Measurements from ENCODE around the gene AGBL1.
A peak's percentile ranks its signal among the peaks of the same experiment; 100 is the strongest.

AGBL1 gene

GRCh38 chr15:86205096-86205495 lies 125.4 kb downstream of the AGBL1 start:
- TF ChIP-seq, protein P1, sequence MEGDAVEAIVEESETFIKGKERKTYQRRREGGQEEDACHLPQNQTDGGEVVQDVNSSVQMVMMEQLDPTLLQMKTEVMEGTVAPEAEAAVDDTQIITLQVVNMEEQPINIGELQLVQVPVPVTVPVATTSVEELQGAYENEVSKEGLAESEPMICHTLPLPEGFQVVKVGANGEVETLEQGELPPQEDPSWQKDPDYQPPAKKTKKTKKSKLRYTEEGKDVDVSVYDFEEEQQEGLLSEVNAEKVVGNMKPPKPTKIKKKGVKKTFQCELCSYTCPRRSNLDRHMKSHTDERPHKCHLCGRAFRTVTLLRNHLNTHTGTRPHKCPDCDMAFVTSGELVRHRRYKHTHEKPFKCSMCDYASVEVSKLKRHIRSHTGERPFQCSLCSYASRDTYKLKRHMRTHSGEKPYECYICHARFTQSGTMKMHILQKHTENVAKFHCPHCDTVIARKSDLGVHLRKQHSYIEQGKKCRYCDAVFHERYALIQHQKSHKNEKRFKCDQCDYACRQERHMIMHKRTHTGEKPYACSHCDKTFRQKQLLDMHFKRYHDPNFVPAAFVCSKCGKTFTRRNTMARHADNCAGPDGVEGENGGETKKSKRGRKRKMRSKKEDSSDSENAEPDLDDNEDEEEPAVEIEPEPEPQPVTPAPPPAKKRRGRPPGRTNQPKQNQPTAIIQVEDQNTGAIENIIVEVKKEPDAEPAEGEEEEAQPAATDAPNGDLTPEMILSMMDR (IDR thresholded peaks at IDR 0.05; ENCODE audit: low read depth, low read length), result no peak
- no peak overlapping the region for H3K4me3 ChIP-seq (ENCODE audit: low read depth, low read length)

- TF ChIP-seq, protein P1 (IDR thresholded peaks at IDR 0.05; ENCODE audit: low read depth, low read length), result no peak
Measured at GRCh38 chr15:86213420-86213819, 133.7 kb downstream of the AGBL1 start.

GRCh38 chr15:86213888-86214287 lies 134.2 kb downstream of the AGBL1 start:
- no peak overlapping the region for H3K4me3 ChIP-seq (ENCODE audit: low read depth, low read length)
- TF ChIP-seq, protein P1 (IDR thresholded peaks at IDR 0.05; ENCODE audit: low read depth, low read length), result no peak

More at GRCh38 chr15:86213420-86213819, 133.7 kb downstream of the AGBL1 start:
- H3K4me3 ChIP-seq (ENCODE audit: low read depth, low read length), result no peak overlapping the region

- TF ChIP-seq, protein P1 (IDR thresholded peaks at IDR 0.05; ENCODE audit: low read depth, low read length), result no peak
- H3K4me3 ChIP-seq (ENCODE audit: low read depth, low read length), result no peak overlapping the region
Measured at GRCh38 chr15:86221119-86221518, 141.4 kb downstream of the AGBL1 start.

DNA sequence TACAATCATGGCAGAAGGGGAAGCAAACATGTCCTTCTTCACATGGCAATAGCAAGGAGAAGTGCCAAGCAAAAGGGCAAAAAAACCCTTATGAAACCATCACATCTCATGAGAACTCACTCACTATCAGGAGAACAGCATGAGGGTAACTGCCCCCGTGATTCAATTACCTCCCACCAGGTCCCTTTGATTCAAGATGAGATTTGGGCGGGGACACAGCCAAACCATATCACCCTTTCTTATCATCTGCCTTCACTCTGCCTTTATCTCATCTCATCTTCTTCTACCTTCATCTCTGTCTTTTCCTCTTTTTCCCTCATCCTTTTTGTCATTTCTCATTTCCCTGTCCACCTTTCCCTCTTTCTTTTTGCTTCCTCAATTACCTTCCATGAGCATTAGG lies 149.6 kb downstream of the AGBL1 start:
- TF ChIP-seq, protein P1 (IDR thresholded peaks at IDR 0.05; ENCODE audit: low read depth, low read length), result no peak
- no peak overlapping the region for H3K4me3 ChIP-seq (ENCODE audit: low read depth, low read length)

DNA sequence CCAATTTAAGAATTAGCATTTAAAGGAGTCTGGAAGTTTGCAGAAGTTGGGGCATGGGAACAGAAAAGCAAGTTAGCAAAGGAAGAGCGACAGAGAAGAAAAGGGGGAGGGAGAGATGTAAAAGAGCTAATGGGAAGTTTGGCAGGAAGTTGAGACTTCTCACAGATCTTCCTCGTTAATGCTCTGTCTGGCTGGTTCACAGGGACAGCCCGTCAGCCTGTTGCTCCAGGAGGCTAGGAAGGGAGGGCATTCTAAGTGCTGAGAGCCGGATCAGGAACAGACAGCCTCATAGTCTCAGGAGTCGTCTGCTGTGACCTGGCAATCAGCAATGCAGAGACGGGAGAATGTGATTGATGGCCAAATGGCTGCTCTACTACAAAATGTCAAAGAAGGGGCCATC lies 150.3 kb downstream of the AGBL1 start:
- TF ChIP-seq, protein P1 (IDR thresholded peaks at IDR 0.05; ENCODE audit: low read depth, low read length), result no peak

DNA sequence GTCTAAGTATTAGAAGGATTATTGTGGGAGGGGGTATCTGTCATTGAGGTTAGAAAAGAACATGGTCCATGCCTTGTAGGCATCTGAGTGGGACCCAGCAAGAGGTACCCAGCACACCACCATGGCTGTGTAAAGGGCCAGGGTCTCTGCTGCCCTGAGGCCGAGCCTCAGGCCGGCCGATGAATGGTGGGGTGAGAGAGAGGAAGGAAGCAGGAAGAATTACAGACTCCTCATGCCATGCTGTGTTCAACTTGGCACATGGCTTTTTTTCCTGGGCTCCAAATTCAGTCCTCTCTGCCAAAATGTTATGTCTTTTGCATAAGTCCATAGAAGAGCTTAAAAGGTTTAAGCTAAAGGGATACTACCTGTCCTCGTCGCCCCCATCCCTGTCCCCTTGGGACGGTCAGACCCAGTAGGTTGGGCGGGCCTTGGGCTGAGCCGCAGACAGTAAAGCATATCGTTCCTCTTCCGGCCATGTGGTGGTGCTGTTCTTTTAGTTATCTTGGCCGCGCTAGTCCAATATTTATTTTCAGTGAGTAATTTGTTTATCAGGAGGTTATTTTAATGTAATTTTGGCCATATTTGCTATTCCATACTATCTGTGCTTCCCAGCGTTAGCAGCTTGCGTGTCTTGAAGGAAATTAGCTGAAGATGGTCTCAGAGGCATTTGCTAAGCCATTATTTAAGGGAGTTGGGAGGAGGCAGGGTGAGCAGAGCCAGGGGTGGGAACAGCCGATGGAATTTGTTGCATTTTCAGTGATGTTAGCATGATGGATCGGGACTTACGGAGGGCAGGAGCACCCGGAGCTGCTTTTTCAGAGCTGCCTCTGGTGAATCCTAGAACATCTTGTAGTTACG lies 152.4 kb downstream of the AGBL1 start:
- TF ChIP-seq, protein P1 (IDR thresholded peaks at IDR 0.05; ENCODE audit: low read depth, low read length), result 0 out of 2 replicates have a peak, but pooled peaks have one; percentile 3
- no peak overlapping the region for H3K4me3 ChIP-seq (ENCODE audit: low read depth, low read length)

More for the DNA sequence above, 150.3 kb downstream of the AGBL1 start:
- H3K4me3 ChIP-seq (ENCODE audit: low read depth, low read length), result no peak overlapping the region

All from WI38 (cell line).